Caco-2 (cell line): ENCODE results near the gene FRMD6. TPM values are rescaled to one million over a fixed set of nuclear protein-coding genes. Genes with fewer than 3 reads are reported as not detected.

Experiments used
- BruUV-seq: library from RNA; stranded (reverse); fragments of 400-500 nt; replicated peaks from 2 replicates; lab custom pipeline; 2021; lab: Mats Ljungman, UMichigan
- CTCF ChIA-PET: fragments of 300-600 bp; sonication (Branson Sonifier 250); formaldehyde crosslinking; loops from one replicate; lab custom pipeline; 2022; ENCODE audit warnings: antibody characterized with exemption; lab: Charles Lee
- POLR2A ChIA-PET: fragments of 300-600 bp; sonication (Branson Sonifier 250); formaldehyde crosslinking; loops from one replicate; lab custom pipeline; 2022; ENCODE audit warnings: antibody characterized with exemption; lab: Charles Lee
- DNase-seq, 2 experiments: peaks; one replicate each; pipeline versions ENCODE4 v3.0.0 to v3.0.0-alpha.2; 2020 to 2022
- H3K27me3 ChIP-seq: replicated peaks from 2 replicates; pipeline ENCODE4 v1.6.0; 2011; ENCODE audit warnings: low read length; ENCODE audit not compliant: control insufficient read depth, insufficient read depth
- H3K36me3 ChIP-seq: 2 replicates; pipeline ENCODE4 v1.5.1; 2011; ENCODE audit warnings: low read length; ENCODE audit not compliant: control insufficient read depth, insufficient read depth
- H3K4me1 ChIP-seq: fragments of 250-450 bp; sonication (Bioruptor Pico); 2 replicates; pipeline ENCODE4 v1.5.1; 2020; ENCODE audit warnings: mild to moderate bottlenecking
- H3K4me3 ChIP-seq: 2 replicates; pipeline ENCODE4 v1.5.1; 2011; ENCODE audit warnings: low read depth, mild to moderate bottlenecking, control low read depth, low read length
- H3K9me3 ChIP-seq: fragments of 250-450 bp; sonication (Bioruptor Pico); 2 replicates; pipeline ENCODE4 v1.5.1; 2020; ENCODE audit warnings: mild to moderate bottlenecking, moderate library complexity
- H3K27ac Mint-ChIP-seq: one replicate; pipeline ENCODE4 v1.8.0; 2022; ENCODE audit warnings: mixed read lengths; ENCODE audit not compliant: unreplicated experiment
- H3K27me3 Mint-ChIP-seq: one replicate; pipeline ENCODE4 v1.8.0; 2022; ENCODE audit warnings: mixed read lengths; ENCODE audit not compliant: insufficient read depth, unreplicated experiment
- H3K36me3 Mint-ChIP-seq: one replicate; pipeline ENCODE4 v1.8.0; 2022; ENCODE audit warnings: mild to moderate bottlenecking, mixed read lengths; ENCODE audit not compliant: insufficient read depth, unreplicated experiment
- H3K4me1 Mint-ChIP-seq: one replicate; pipeline ENCODE4 v1.8.0; 2022; ENCODE audit warnings: low read depth, mixed read lengths; ENCODE audit not compliant: unreplicated experiment
- H3K4me3 Mint-ChIP-seq: one replicate; pipeline ENCODE4 v1.8.0; 2022; ENCODE audit warnings: mild to moderate bottlenecking, moderate library complexity, mixed read lengths; ENCODE audit not compliant: unreplicated experiment
- H3K9me3 Mint-ChIP-seq: one replicate; pipeline ENCODE4 v1.8.0; 2022; ENCODE audit warnings: mixed read lengths; ENCODE audit not compliant: unreplicated experiment
- CTCF ChIP-seq, 2 experiments: fragments of 200-600 bp in 1 of 2; IDR thresholded peaks; 1 replicate in 1 of 2; 2 replicates in 1 of 2; pipeline versions ENCODE4 v1.5.1 to v1.8.0; 2011 to 2022; ENCODE audit warnings: antibody characterized with exemption in 1 of 2, control low read depth in 1 of 2, inconsistent platforms in 1 of 2, low read depth in 1 of 2, low read length in 1 of 2, mild to moderate bottlenecking in 1 of 2, moderate library complexity in 1 of 2; ENCODE audit not compliant: insufficient read depth in 1 of 2, severe bottlenecking in 1 of 2, unreplicated experiment in 1 of 2
- intact Hi-C: fragments of 100-400 bp; cut with micrococcal nuclease; formaldehyde crosslinking; loops from one replicate; pipeline ENCODE4 v1.10.0; 2022; ENCODE audit not compliant: unreplicated experiment
- total RNA-seq: library from RNA; stranded (reverse); gene quantifications from 2 replicates; pipeline ENCODE4 v1.2.3, GENCODE V29; 2022

The FRMD6 gene
- total RNA-seq, 1 experiment from 2014 or later: 35.7 TPM

DNA sequence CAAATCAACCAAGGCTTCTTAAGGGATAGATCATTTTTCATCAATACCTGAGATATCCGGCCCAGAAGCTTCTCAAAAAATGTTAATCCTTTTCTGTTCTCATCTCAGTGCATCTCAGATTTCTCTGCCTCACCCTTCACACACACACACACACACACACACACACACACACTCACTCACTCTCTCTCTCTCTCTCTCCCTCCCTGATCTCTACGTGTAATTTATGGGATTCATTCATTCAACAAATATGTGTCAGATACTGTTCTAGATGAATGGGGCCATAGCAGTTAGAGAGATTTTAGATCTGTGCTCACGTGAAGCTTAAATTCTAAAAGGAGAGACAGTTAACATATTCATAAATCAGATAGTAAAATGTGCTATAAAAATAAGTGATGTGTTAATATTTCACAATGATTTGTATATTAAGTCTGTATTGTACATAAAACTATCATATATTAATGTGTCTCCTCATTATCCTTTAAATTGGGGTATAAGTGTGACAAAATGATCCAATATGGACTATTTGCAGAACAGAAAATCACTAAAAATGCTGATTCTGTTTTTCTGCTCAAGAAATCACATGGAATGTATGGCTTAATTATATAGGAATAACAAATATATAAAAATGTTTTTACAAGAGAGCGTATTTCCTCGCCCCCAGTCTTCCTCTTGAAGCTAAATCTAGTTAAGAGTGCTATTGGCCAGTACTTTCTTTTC lies 7.3 kb upstream of the FRMD6 start:
- Mint-ChIP-seq H3K9me3 (no peaks in the 10 kb centered on the region), H3K36me3 (peaks cover 5% of the 10 kb centered on the region), H3K27me3 (no peaks in the 10 kb centered on the region), H3K27ac (no peak overlapping the region), H3K4me1 (peaks cover 30% of the 10 kb centered on the region), H3K4me3 (no peak overlapping the region)
- intact Hi-C loops: no loop called here
- TF ChIP-seq CTCF (IDR thresholded peaks at IDR 0.05; ENCODE audit: insufficient read depth in 1 of 2, low read depth in 1 of 2, low read length in 1 of 2, severe bottlenecking in 1 of 2, unreplicated experiment in 1 of 2): no peak
- DNase-seq: no peak
- Histone ChIP-seq H3K4me3 (no peak overlapping the region), H3K36me3 (no peaks in the 10 kb centered on the region), H3K9me3 (no peaks in the 10 kb centered on the region), H3K27me3 (no peaks in the 10 kb centered on the region), H3K4me1 (peaks cover 51% of the 10 kb centered on the region)
- BruUV-seq: no TSS peak
- ChIA-PET POLR2A (no interaction called here), CTCF (interaction anchor here (0.6 kb wide), 1 partner anchor 397 kb away, joined by 3 read pairs; no protein-coding TSS in a partner anchor)

DNA sequence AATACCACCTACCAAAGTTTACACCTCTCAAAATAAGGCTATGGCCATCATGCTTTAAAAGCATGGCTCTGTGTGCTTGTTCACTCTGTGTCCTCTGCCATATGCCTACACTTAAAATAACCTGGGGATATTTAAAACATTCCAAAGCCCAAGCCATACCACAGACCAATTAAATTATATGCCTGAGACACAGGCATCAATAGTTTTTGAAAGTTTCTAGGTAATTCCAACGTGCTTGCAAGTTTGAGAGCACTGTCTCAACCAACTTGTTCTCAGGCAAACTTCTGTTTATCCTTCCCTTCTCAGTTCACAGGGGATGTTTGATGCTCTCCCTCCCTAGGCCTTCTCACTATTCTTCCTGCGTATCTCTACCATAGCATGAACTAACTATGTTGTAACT lies 3.4 kb upstream of the FRMD6 start:
- Histone ChIP-seq H3K4me1 (peaks cover 49% of the 10 kb centered on the region), H3K9me3 (no peaks in the 10 kb centered on the region), H3K36me3 (no peaks in the 10 kb centered on the region), H3K4me3 (no peak overlapping the region), H3K27me3 (no peaks in the 10 kb centered on the region)
- Mint-ChIP-seq H3K4me1 (peaks cover 26% of the 10 kb centered on the region), H3K9me3 (no peaks in the 10 kb centered on the region), H3K27ac (peak overlapping the region; percentile 70), H3K36me3 (peaks cover 15% of the 10 kb centered on the region), H3K4me3 (peak overlapping the region; percentile 63), H3K27me3 (no peaks in the 10 kb centered on the region)
- ChIA-PET POLR2A (no interaction called here), CTCF (no interaction called here)
- BruUV-seq: no TSS peak
- intact Hi-C loops: no loop called here
- no peak for DNase-seq
- TF ChIP-seq CTCF (IDR thresholded peaks at IDR 0.05; ENCODE audit: insufficient read depth in 1 of 2, low read depth in 1 of 2, low read length in 1 of 2, severe bottlenecking in 1 of 2, unreplicated experiment in 1 of 2): no peak

GRCh38 chr14:51650716-51651387 lies 858 bp upstream of the FRMD6 start:
- H3K27me3 Mint-ChIP-seq: no peaks in the 10 kb centered on the region
- Histone ChIP-seq H3K27me3 (no peaks in the 10 kb centered on the region), H3K9me3 (no peaks in the 10 kb centered on the region), H3K4me3 (peak overlapping the region; percentile 96), H3K36me3 (no peaks in the 10 kb centered on the region), H3K4me1 (peaks cover 45% of the 10 kb centered on the region)
- peak overlapping the region; percentile 82 for H3K27ac Mint-ChIP-seq
- H3K36me3 Mint-ChIP-seq: peaks cover 15% of the 10 kb centered on the region
- intact Hi-C loops: loop anchor here (1.0 to 10.0 kb wide), 5 partner anchors 13 to 334 kb away; partner anchors contain the start of gene RTRAF
- ChIA-PET POLR2A (interaction anchor here (0.6 to 2.6 kb wide), 8 partner anchors 18 to 159 kb away, joined by 3 to 6 read pairs (median 4); no protein-coding TSS in a partner anchor), CTCF (interaction anchor here (0.6 to 2.2 kb wide), 25 partner anchors 12 to 593 kb away, joined by 3 to 18 read pairs (median 5); no protein-coding TSS in a partner anchor)
- H3K4me1 Mint-ChIP-seq: peaks cover 41% of the 10 kb centered on the region
- TF ChIP-seq CTCF (IDR thresholded peaks at IDR 0.05; ENCODE audit: insufficient read depth in 1 of 2, low read depth in 1 of 2, low read length in 1 of 2, severe bottlenecking in 1 of 2, unreplicated experiment in 1 of 2): no peak
- no peaks in the 10 kb centered on the region for H3K9me3 Mint-ChIP-seq
- BruUV-seq: TSS peak; percentile 54
- peak overlapping the region; percentile 77 for H3K4me3 Mint-ChIP-seq
- DNase-seq: peak; percentile 32 to 38
